ENCODE measurements around the gene CASZ1. TPM values are rescaled to one million over a fixed set of nuclear protein-coding genes. Genes with fewer than 3 reads are reported as not detected.

CASZ1 gene
- total RNA-seq, 1 experiment from 2014 or later, result 0.58 TPM

DNA sequence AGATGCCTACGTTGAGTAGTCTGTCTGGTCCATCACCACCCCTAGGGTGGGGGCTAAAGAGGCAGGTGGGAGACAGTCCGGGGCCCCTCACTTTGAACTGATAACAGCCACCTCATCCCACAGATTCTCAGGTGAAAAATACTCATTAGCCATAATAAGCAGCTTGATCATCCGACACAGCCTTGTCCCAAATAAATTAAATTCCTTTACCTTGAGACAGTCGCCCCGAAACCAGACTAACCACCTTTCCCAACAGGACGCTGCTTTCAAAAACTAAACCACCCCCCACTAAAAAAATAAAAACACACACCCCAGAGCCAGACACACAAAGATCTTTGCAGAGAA is 103.3 kb downstream of the CASZ1 start:
- H3K27me3 ChIP-seq (replicated peaks), result peaks cover 29% of the 10 kb centered on the region
- no peak overlapping the region for H3K4me3 ChIP-seq
- no peak for DNase-seq (ENCODE audit: low read depth in 1 of 2, low spot score in 2 of 2)
- peaks cover 4% of the 10 kb centered on the region for H3K4me1 ChIP-seq (replicated peaks)
- H3K9me3 ChIP-seq (replicated peaks), result no peaks in the 10 kb centered on the region
- H3K36me3 ChIP-seq, result no peaks in the 10 kb centered on the region
- H3K27ac ChIP-seq, result no peak overlapping the region

DNA sequence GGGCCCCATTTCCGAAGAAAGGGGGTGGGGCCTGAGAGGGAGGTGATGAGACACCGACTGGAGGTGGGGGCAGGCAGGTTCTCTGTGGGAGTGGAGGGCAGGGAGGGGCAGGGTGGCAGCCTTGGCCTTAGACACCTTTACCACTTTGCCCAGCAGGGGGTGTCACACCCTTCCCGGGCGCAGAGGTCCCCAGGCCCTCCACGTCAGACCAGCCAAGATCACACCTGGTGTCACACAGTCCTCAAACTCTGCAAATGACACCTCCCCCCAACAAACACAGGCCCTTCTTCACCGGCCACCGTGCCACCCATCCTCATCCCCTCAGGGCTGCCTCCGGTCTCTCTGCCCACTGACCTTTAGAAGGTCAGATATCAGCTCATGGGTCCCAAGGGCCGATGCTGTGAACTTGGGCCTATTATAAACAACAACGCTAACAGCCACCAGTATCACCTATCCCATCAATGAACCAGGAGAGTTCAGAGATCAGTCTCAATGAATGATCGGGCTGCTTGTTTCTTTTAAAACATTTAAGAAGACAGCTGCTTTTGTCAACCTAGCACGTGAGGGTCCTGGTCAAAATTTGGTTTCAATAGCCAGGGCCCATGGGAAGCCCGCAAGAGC is 103.9 kb downstream of the CASZ1 start:
- Histone ChIP-seq H3K27ac (no peak overlapping the region), H3K36me3 (no peaks in the 10 kb centered on the region), H3K4me3 (no peak overlapping the region), H3K4me1 (replicated peaks) (peaks cover 4% of the 10 kb centered on the region), H3K27me3 (replicated peaks) (peaks cover 29% of the 10 kb centered on the region), H3K9me3 (replicated peaks) (no peaks in the 10 kb centered on the region)
- DNase-seq (ENCODE audit: low read depth in 1 of 2, low spot score in 2 of 2), result no peak

DNA sequence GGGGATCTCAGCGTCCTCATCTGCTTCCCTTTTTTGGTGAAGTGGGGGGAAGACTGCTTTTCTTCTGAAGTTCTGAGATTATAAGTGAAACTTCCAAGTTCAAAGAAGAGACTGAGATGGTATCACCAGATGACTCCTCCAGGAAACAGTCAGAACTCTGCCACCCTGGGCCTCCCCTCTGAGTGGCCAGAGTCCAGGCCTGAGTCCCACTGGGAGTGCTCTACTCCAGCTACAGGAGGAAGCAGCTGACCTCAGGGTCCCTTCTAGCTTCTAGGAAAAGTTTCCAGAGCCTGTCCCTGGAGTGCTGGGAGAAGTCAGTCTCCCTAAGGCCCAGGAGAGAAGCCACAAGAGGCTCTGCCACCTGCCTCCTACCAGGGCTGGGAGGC is 104.7 kb downstream of the CASZ1 start:
- H3K27me3 ChIP-seq (replicated peaks), result peaks cover 26% of the 10 kb centered on the region
- DNase-seq (ENCODE audit: low read depth in 1 of 2, low spot score in 2 of 2), result no peak
- no peaks in the 10 kb centered on the region for H3K9me3 ChIP-seq (replicated peaks)
- no peaks in the 10 kb centered on the region for H3K36me3 ChIP-seq
- H3K27ac ChIP-seq, result no peak overlapping the region
- peaks cover 4% of the 10 kb centered on the region for H3K4me1 ChIP-seq (replicated peaks)
- no peak overlapping the region for H3K4me3 ChIP-seq

DNA sequence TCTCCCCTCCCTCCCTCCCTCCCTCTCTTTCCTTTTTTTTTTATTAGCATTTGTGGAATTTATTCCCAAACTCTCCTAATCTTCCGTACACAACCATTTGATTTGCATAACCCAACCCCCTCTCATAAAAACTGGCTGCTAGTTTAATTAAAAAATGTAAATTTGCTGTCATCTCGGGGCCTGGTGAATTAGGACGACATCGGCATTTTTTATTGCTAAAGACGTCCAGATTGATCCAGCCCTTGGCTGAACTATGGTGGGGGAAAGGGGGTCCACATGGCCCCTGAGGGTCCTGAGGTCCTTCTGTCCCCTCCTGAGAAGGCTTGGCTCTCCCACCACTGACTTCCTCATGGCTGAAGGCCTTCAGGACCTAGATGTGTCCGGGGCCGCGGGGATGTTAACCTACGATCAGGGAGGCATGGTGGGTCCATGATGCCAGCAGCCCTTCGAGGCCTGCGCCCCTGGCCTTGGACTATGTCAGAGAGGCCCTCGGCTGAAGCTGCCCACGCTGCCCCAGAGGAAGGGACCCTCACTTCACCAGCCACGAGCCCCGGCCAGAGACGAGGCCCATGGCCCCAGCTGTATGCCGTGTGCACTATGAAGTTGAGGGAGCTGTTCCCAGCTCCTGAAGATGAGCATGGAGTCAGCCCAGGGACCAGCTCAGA is 105.2 kb downstream of the CASZ1 start:
- no peak for DNase-seq (ENCODE audit: low read depth in 1 of 2, low spot score in 2 of 2)
- Histone ChIP-seq H3K4me3 (no peak overlapping the region), H3K4me1 (replicated peaks) (peaks cover 4% of the 10 kb centered on the region), H3K9me3 (replicated peaks) (no peaks in the 10 kb centered on the region), H3K27me3 (replicated peaks) (peaks cover 21% of the 10 kb centered on the region), H3K27ac (no peak overlapping the region), H3K36me3 (no peaks in the 10 kb centered on the region)

DNA sequence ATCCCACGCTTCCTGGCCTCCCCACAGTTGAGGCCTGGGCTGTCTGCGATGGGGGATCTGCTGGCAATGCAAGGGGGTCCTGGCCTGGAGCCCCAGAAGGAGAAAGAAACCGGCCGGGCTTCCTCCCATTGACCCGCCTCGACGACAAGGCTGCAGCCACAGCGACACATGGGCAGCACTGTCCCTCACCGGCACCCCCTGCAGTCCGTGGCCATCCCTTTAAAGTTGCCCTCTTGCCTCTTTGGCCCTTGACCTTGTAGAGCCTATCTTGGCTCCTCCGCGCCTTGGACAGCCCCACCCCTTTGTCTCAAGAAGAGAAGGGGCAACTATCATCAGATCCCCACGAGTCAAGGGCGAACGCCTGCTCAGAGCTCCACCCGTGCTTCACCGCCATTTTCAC is 106.0 kb downstream of the CASZ1 start:
- H3K4me3 ChIP-seq, result no peak overlapping the region
- peaks cover 15% of the 10 kb centered on the region for H3K27me3 ChIP-seq (replicated peaks)
- H3K9me3 ChIP-seq (replicated peaks), result no peaks in the 10 kb centered on the region
- H3K36me3 ChIP-seq, result no peaks in the 10 kb centered on the region
- H3K27ac ChIP-seq, result no peak overlapping the region
- DNase-seq (ENCODE audit: low read depth in 1 of 2, low spot score in 2 of 2), result no peak
- peaks cover 4% of the 10 kb centered on the region for H3K4me1 ChIP-seq (replicated peaks)

DNA sequence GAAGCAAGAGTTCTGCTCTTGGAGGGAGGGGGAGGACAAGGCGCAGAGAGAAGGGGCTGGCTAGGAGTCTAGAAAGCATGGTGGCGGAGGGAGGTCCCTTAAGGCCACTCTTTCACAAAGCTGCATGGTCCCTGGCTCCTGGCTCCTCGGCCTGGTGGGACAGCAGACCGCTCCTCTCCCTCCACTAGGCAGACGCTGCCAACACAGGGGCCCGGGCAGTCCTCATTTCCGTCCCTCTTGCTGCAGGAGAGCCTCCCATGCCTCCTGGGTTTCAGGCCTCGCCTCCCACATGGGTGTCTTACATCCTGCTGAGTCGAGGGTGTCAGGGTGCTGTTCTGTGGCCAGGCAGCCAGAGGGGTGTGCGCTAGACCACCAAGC is 108.0 kb downstream of the CASZ1 start:
- H3K9me3 ChIP-seq (replicated peaks), result no peaks in the 10 kb centered on the region

DNA sequence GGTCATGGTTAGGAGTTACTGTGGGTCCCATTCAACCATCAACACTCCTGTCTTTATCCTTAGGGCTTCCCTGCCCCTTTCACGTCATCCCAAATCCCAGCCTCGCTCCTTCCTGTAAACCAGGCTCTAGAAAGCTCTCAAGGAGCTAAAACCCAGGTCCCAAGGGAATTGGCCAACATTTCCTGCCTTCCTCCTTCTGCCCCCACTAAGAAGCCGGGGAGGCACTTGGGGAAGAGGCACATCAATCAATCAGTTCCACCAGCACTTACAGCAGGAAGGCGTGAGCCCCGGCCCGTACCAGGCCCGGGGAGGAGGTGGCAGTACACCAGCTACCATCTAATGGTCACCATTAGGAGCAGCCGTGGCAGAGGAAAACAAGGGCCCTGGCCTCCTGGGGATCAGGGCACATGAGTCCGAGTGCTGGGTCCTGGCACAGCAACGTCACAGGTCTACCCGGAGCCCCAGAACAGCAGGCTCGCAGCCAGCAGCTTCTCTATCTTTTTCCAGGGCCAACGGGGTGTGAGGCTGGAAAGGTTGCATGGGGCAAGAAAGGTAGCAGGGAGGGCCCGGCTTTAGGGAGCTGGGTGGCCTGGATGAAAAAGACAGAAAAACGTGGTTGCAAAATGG is 108.6 kb downstream of the CASZ1 start:
- no peak for DNase-seq (ENCODE audit: low read depth in 1 of 2, low spot score in 2 of 2)
- Histone ChIP-seq H3K27me3 (replicated peaks) (peaks cover 16% of the 10 kb centered on the region), H3K4me3 (no peak overlapping the region), H3K27ac (no peak overlapping the region), H3K9me3 (replicated peaks) (no peaks in the 10 kb centered on the region), H3K4me1 (replicated peaks) (no peaks in the 10 kb centered on the region), H3K36me3 (no peaks in the 10 kb centered on the region)

More for the DNA sequence above, 108.0 kb downstream of the CASZ1 start:
- H3K27ac ChIP-seq, result no peak overlapping the region
- H3K4me1 ChIP-seq (replicated peaks), result no peaks in the 10 kb centered on the region
- H3K27me3 ChIP-seq (replicated peaks), result peaks cover 13% of the 10 kb centered on the region
- H3K4me3 ChIP-seq, result no peak overlapping the region
- no peak for DNase-seq (ENCODE audit: low read depth in 1 of 2, low spot score in 2 of 2)
- H3K36me3 ChIP-seq, result no peaks in the 10 kb centered on the region

DNA sequence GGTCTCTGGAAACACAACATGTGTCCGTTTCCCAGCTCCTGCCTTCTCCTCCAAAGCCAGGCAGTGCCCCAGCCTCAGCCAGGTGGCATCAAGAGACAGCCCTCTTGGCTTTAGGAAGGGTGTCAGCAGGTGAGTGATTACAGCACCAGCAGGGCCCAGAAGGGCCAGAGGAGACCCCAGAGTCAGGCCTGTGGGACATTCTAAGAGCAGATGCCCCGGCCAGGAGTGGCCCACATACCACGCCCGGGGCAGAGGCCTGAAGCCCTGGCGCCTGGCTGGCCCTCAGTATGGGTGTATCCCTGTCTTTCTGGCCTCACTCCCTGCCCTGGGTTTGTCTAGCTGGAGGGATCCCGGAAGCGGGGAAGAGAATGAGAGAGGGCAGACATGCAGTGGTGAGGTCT is 109.2 kb downstream of the CASZ1 start:
- H3K4me3 ChIP-seq, result no peak overlapping the region
- no peak for DNase-seq (ENCODE audit: low read depth in 1 of 2, low spot score in 2 of 2)
- no peaks in the 10 kb centered on the region for H3K9me3 ChIP-seq (replicated peaks)
- no peaks in the 10 kb centered on the region for H3K36me3 ChIP-seq
- H3K27me3 ChIP-seq (replicated peaks), result peaks cover 21% of the 10 kb centered on the region
- no peak overlapping the region for H3K27ac ChIP-seq
- H3K4me1 ChIP-seq (replicated peaks), result no peaks in the 10 kb centered on the region

DNA sequence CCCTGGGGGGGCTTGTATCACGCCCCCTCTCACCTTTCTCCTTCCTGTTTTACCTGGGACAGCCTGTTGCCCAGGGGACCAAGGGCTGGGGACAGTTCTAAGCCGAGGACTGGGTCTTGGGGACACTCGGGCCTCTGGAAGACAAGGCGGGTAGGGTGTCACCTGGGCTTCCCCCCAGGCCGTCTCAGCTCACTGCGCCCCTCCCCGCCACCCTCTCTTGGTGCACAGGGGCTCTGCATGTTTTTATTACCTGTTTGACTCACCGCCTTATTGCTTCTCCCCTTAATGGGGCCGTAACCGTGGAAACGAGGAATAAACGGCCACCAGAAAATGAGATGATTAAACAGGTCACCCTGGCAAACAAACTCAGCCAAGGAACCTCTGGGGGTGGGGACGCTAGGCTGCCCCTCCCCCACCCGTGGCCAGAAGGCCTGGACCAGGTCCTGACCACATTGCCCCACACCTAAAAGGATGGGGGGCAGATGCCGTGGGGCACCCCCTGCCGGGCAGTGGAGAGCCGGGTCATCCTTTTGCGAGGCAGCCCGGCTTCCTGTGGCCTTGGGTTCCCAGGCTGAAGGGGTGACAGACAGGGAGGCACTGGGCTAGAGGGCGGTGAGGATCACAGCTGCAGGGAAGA is 109.9 kb downstream of the CASZ1 start:
- no peak for DNase-seq (ENCODE audit: low read depth in 1 of 2, low spot score in 2 of 2)
- H3K27ac ChIP-seq, result no peak overlapping the region
- H3K4me1 ChIP-seq (replicated peaks), result no peaks in the 10 kb centered on the region

DNA sequence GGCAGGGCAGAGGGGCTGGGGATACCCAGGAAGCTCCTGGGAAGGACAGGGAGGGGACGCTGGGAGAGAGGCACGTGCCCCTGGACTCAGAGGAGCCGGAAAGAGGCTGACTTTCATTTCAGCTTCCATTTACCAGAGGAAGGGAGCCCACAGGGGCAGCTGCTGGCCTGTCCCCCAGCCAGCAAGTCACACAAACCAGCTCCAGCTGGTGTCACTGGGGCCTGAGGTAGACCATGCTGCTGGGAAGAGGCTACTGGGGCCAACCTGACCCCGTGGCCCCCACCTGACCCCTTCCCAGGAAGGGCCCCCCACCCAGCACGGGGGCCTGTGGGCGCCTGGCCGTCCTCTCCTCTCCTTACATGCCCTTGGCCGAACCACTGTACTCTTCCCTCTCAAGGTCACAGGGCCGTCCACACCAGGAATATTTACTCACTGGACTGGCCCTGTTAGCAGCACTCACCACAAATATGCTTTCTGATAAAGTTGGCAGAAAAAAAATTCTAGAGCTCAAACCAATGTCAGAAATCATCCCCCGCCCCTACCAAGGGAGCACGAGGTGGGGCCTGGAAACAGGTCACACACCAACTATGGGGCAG is 110.5 kb downstream of the CASZ1 start:
- H3K36me3 ChIP-seq, result no peaks in the 10 kb centered on the region
- DNase-seq (ENCODE audit: low read depth in 1 of 2, low spot score in 2 of 2), result no peak
- H3K27me3 ChIP-seq (replicated peaks), result peaks cover 23% of the 10 kb centered on the region
- H3K9me3 ChIP-seq (replicated peaks), result no peaks in the 10 kb centered on the region
- H3K4me3 ChIP-seq, result no peak overlapping the region
- H3K4me1 ChIP-seq (replicated peaks), result no peaks in the 10 kb centered on the region
- no peak overlapping the region for H3K27ac ChIP-seq

More for the DNA sequence above, 109.9 kb downstream of the CASZ1 start:
- Histone ChIP-seq H3K4me3 (no peak overlapping the region), H3K27me3 (replicated peaks) (peaks cover 21% of the 10 kb centered on the region), H3K36me3 (no peaks in the 10 kb centered on the region), H3K9me3 (replicated peaks) (no peaks in the 10 kb centered on the region)

DNA sequence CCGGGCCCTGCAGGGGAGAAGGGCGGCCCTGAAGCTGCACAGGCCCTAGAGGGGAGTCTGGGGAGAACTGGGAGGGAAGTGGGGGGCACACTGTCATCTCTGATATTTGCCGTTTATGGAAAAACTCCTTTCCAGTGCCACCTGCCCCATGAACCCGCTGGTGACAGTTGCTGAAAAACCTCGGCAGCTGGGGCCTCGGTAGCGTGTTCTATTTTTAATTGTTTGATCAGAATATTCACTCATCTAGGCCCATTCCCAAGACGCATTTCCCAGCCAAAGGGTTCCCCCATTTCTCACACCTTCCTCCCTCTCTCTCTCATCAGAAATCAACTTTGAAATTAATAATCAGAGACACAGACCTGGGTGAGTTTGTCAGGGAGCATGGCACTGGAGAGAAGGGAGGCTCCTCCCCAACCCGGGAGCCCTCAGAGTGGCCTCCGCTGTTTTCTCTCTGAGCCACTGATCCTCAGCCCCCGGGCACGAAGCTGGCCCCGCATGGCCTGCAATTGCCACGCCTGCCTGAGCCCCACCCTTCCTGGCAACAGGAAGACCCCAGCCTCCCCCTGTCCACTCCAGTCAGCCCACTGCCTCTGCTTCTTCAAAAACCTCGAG is 111.1 kb downstream of the CASZ1 start:
- Histone ChIP-seq H3K4me1 (replicated peaks) (no peaks in the 10 kb centered on the region), H3K27me3 (replicated peaks) (peaks cover 20% of the 10 kb centered on the region), H3K9me3 (replicated peaks) (no peaks in the 10 kb centered on the region), H3K36me3 (no peaks in the 10 kb centered on the region), H3K4me3 (no peak overlapping the region), H3K27ac (no peak overlapping the region)
- DNase-seq (ENCODE audit: low read depth in 1 of 2, low spot score in 2 of 2), result no peak

DNA sequence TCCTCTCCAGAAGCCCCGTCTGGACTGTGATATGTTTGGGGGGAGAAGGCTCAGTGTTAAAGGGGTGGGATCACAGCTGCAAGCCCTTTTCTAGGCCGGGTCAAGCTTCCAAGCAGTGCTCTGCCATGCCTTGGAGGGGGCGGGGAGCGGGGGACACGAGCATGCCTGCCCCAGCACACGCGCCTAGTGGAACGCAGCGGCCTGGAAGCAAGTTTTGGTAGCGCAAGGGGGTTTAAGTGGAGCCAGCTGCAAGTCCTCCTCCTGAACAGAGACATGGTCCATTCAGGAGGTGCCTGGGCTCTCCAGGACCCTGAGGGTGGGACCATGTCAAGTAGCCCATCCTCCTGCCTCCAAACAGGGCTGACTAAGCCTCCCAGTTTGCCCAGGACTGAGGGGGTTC is 112.2 kb downstream of the CASZ1 start:
- no peak for DNase-seq (ENCODE audit: low read depth in 1 of 2, low spot score in 2 of 2)
- no peak overlapping the region for H3K4me3 ChIP-seq
- no peak overlapping the region for H3K27ac ChIP-seq
- H3K27me3 ChIP-seq (replicated peaks), result peaks cover 18% of the 10 kb centered on the region
- no peaks in the 10 kb centered on the region for H3K4me1 ChIP-seq (replicated peaks)
- no peaks in the 10 kb centered on the region for H3K9me3 ChIP-seq (replicated peaks)
- H3K36me3 ChIP-seq, result no peaks in the 10 kb centered on the region

DNA sequence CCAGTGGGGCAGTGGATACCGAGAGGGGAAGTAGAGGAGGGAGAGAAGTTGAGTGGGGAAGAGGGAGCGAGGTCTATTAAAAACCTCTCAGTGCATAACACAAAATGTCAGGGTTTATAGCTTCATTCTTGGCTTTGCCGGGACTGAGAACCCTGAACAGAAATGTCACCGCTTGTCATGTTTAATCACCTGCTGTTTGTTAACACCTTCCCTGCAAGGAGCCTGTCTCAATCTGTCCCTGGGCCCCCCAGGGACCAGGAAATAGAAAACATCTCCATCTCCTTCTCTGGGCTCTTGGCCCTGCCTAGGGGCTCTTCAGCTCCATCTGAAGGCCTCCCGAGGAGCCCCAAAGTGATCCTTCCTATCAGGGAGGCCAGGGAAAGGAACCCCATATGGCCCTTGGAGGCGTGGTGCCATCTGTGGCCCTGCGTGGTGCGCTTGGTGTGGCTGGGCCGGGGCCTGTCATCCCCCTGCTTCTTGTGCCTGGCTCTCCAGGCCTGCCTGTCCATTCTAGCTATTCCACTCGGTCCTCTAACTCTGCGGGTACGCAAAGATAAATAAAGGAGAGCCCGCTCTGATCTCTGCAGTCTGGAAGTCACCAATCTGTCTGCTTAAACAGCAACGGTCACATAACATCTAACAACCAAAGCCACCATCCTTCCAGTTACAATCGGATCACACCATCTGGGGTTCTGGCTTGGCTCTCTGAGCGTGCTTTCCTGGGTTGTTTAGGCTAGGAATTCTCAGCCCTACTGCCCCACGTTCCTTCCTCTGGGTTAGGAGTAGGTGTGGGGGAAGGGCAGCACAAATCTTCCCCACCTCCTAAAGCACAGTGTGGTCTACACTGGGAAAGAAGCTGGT is 113.8 kb downstream of the CASZ1 start:
- H3K27me3 ChIP-seq (replicated peaks), result peaks cover 18% of the 10 kb centered on the region
- H3K4me3 ChIP-seq, result no peak overlapping the region
- H3K9me3 ChIP-seq (replicated peaks), result no peaks in the 10 kb centered on the region
- DNase-seq (ENCODE audit: low read depth in 1 of 2, low spot score in 2 of 2), result no peak
- H3K36me3 ChIP-seq, result no peaks in the 10 kb centered on the region
- no peaks in the 10 kb centered on the region for H3K4me1 ChIP-seq (replicated peaks)
- H3K27ac ChIP-seq, result no peak overlapping the region

All from SJSA1 (cell line).